ENCODE measurements around the gene TNKS2.
"Not testable (repeated sequence)": the region's sequence is repeated elsewhere in the genome, so short reads cannot be mapped to it uniquely, and the experiment has no call there.

TNKS2 gene

GRCh38 chr10:91865562-91866081, 67.4 kb downstream of the TNKS2 start:
- no peak for DNase-seq (ENCODE audit: low spot score)

- no peak for DNase-seq (ENCODE audit: low spot score)
Observed at GRCh38 chr10:91875156-91875555, 76.9 kb downstream of the TNKS2 start.

GRCh38 chr10:91875779-91876178, 77.6 kb downstream of the TNKS2 start:
- no peak for DNase-seq (ENCODE audit: low spot score)

- DNase-seq (ENCODE audit: low spot score) = no peak
Observed at GRCh38 chr10:91879515-91880170, 81.4 kb downstream of the TNKS2 start.

GRCh38 chr10:91880310-91880709, 82.1 kb downstream of the TNKS2 start:
- DNase-seq (ENCODE audit: low spot score) = peak; percentile 22

GRCh38 chr10:91883549-91884444, 85.6 kb downstream of the TNKS2 start:
- DNase-seq (ENCODE audit: low spot score) = peak; percentile 22

GRCh38 chr10:91884536-91884935, 86.3 kb downstream of the TNKS2 start:
- DNase-seq (ENCODE audit: low spot score) = no peak

GRCh38 chr10:91885362-91886079, 87.3 kb downstream of the TNKS2 start:
- DNase-seq (ENCODE audit: low spot score) = no peak

GRCh38 chr10:91886954-91887271, 88.7 kb downstream of the TNKS2 start:
- no peak for DNase-seq (ENCODE audit: low spot score)

GRCh38 chr10:91887272-91888076, 89.2 kb downstream of the TNKS2 start:
- DNase-seq (ENCODE audit: low spot score) = peak; percentile 78

GRCh38 chr10:91891125-91892001, 93.1 kb downstream of the TNKS2 start:
- DNase-seq (ENCODE audit: low spot score) = no peak

GRCh38 chr10:91893051-91893450, 94.8 kb downstream of the TNKS2 start:
- no peak for DNase-seq (ENCODE audit: low spot score)

- not testable (repeated sequence) for DNase-seq (ENCODE audit: low spot score)
Observed at GRCh38 chr10:91894261-91894685, 96.0 kb downstream of the TNKS2 start.

GRCh38 chr10:91896212-91896756, 98.1 kb downstream of the TNKS2 start:
- no peak for DNase-seq (ENCODE audit: low spot score)

GRCh38 chr10:91897421-91897820, 99.2 kb downstream of the TNKS2 start:
- no peak for DNase-seq (ENCODE audit: low spot score)

GRCh38 chr10:91901784-91902677, 103.8 kb downstream of the TNKS2 start:
- DNase-seq (ENCODE audit: low spot score) = no peak

- no peak for DNase-seq (ENCODE audit: low spot score)
Observed at GRCh38 chr10:91907033-91907594, 108.9 kb downstream of the TNKS2 start.

GRCh38 chr10:91907914-91908336, 109.7 kb downstream of the TNKS2 start:
- DNase-seq (ENCODE audit: low spot score) = peak; percentile 22
